Endothelial cell of umbilical vein (primary cell): ENCODE results near the gene PDSS2. TPM values are rescaled to one million over a fixed set of nuclear protein-coding genes. Genes with fewer than 3 reads are reported as not detected.

ENCODE experiments used
- BruUV-seq: library from RNA; stranded (reverse); fragments of 400-500 nt; replicated peaks from 2 replicates; lab custom pipeline; 2021; lab: Mats Ljungman, UMichigan
- CTCF ChIA-PET: fragments of 300-600, 350-600 bp; sonication (Branson Sonifier 250); formaldehyde crosslinking; loops from one replicate; lab custom pipeline; 2021; ENCODE audit warnings: antibody characterized with exemption, inconsistent platforms; lab: Charles Lee
- POLR2A ChIA-PET: fragments of 300-600, 350-600 bp; sonication (Branson Sonifier 250); formaldehyde crosslinking; loops from one replicate; lab custom pipeline; 2021; ENCODE audit warnings: antibody characterized with exemption, inconsistent platforms; lab: Charles Lee
- DNase-seq: peaks from one replicate; pipeline ENCODE4 v3.0.0-alpha.2; 2011; ENCODE audit warnings: low read depth, low spot score
- FAIRE-seq: peaks from 2 replicates; lab custom pipeline; 2011; peaks lifted over from hg19 to GRCh38; lab: Jason Lieb, UNC
- H2AFZ ChIP-seq: 2 replicates; pipeline ENCODE4 v1.6.0; 2012; ENCODE audit warnings: low read depth, low read length, control low read depth, inconsistent platforms
- H3K27ac ChIP-seq: 2 replicates; pipeline ENCODE4 v1.5.1; 2011; ENCODE audit warnings: low read depth, mild to moderate bottlenecking, control low read depth, low read length, moderate library complexity; ENCODE audit not compliant: insufficient read depth
- H3K27me3 ChIP-seq, 2 experiments: 2 replicates each; pipeline versions ENCODE4 v1.6.0 to v1.6.1; 2011; ENCODE audit warnings: low read length in 2 of 2, mixed read lengths in 1 of 2; ENCODE audit not compliant: control insufficient read depth in 2 of 2, insufficient read depth in 2 of 2
- H3K36me3 ChIP-seq, 2 experiments: 2 replicates in 1 of 2; 3 replicates in 1 of 2; pipeline ENCODE4 v1.5.1; 2011; ENCODE audit warnings: low read length in 2 of 2, mild to moderate bottlenecking in 1 of 2, moderate library complexity in 1 of 2; ENCODE audit not compliant: control insufficient read depth in 2 of 2, insufficient read depth in 2 of 2; ENCODE audit errors: extremely low read depth in 1 of 2
- H3K4me1 ChIP-seq: 3 replicates; pipeline ENCODE4 v1.5.1; 2011; ENCODE audit warnings: mild to moderate bottlenecking, low read length; ENCODE audit not compliant: control insufficient read depth, insufficient read depth; ENCODE audit errors: extremely low read depth
- H3K4me2 ChIP-seq: 2 replicates; pipeline ENCODE4 v1.6.1; 2011; ENCODE audit warnings: low read length, control low read depth, mixed read lengths; ENCODE audit not compliant: insufficient read depth
- H3K4me3 ChIP-seq, 3 experiments: fragments of 200-600 bp in 1 of 3; sonication (generic), shearing (Covaris generic) in 1 of 3; replicated peaks in 1 of 3; 2 replicates each; pipeline ENCODE4 v1.5.1; 2011 to 2016; ENCODE audit warnings: control low read depth in 3 of 3, low read length in 3 of 3, mild to moderate bottlenecking in 2 of 3, inconsistent platforms in 1 of 3, low read depth in 1 of 3, moderate library complexity in 1 of 3; ENCODE audit not compliant: insufficient read depth in 1 of 3
- H3K79me2 ChIP-seq: 2 replicates; pipeline ENCODE4 v1.6.0; 2012; ENCODE audit warnings: low read length, inconsistent platforms; ENCODE audit not compliant: control insufficient read depth, insufficient read depth
- H3K9ac ChIP-seq: replicated peaks from 2 replicates; pipeline ENCODE3; 2011; ENCODE audit warnings: low read length, control low read depth; ENCODE audit not compliant: insufficient read depth; ENCODE audit errors: extremely low read depth
- H3K9me1 ChIP-seq: replicated peaks from 3 replicates; pipeline ENCODE4 v1.6.0; 2011; ENCODE audit warnings: mild to moderate bottlenecking, low read length; ENCODE audit not compliant: control insufficient read depth, insufficient read depth; ENCODE audit errors: extremely low read depth
- H3K9me3 ChIP-seq: replicated peaks from 2 replicates; pipeline ENCODE4 v1.5.1; 2012; ENCODE audit warnings: low read length, inconsistent platforms; ENCODE audit not compliant: control insufficient read depth, insufficient read depth
- H4K20me1 ChIP-seq: replicated peaks from 2 replicates; pipeline ENCODE3; 2011; ENCODE audit warnings: mild to moderate bottlenecking, low read length; ENCODE audit not compliant: control insufficient read depth, insufficient read depth; ENCODE audit errors: extremely low read depth
- CTCF ChIP-seq, 2 donors: IDR thresholded peaks; 1 replicate in 1 of 2; 2 replicates in 1 of 2; pipeline ENCODE4 v1.5.1; 2011; ENCODE audit warnings: low read length in 2 of 2, mild to moderate bottlenecking in 2 of 2, moderate library complexity in 2 of 2, control low read depth in 1 of 2, inconsistent platforms in 1 of 2, low read depth in 1 of 2; ENCODE audit not compliant: insufficient read depth in 1 of 2; ENCODE audit errors: extremely low read depth in 1 of 2
- EZH2 ChIP-seq: IDR thresholded peaks from 2 replicates; pipeline ENCODE4 v1.6.1; 2012; ENCODE audit warnings: borderline replicate concordance, low read depth, mild to moderate bottlenecking, moderate library complexity, low read length, inconsistent platforms; ENCODE audit not compliant: severe bottlenecking
- FOS ChIP-seq: IDR thresholded peaks from 2 replicates; pipeline ENCODE4 v1.6.1; 2011; ENCODE audit warnings: mild to moderate bottlenecking, low read length, moderate library complexity, borderline replicate concordance; ENCODE audit not compliant: insufficient read depth
- JUN ChIP-seq: IDR thresholded peaks from 2 replicates; pipeline ENCODE4 v1.6.1; 2011; ENCODE audit warnings: borderline replicate concordance, low read depth; ENCODE audit not compliant: insufficient read length, insufficient read depth
- MAX ChIP-seq: IDR thresholded peaks from 2 replicates; pipeline ENCODE4 v1.6.1; 2011; ENCODE audit not compliant: insufficient read depth, insufficient read length
- POLR2AphosphoS5 ChIP-seq: IDR thresholded peaks from 2 replicates; pipeline ENCODE4 v1.6.1; 2012; ENCODE audit warnings: low read depth, mild to moderate bottlenecking, control low read depth, low read length, moderate library complexity; ENCODE audit not compliant: insufficient read depth
- dilution Hi-C: fragments of 300-500 bp; cut with MboI; formaldehyde crosslinking; loops from one replicate; pipeline ENCODE4 v1.15.0; 2019; ENCODE audit warnings: low sequenced_read_pairs; ENCODE audit not compliant: extremely low pct_ligation_motif_present
- intact Hi-C: fragments of 100-400 bp; cut with micrococcal nuclease; formaldehyde crosslinking; loops from one replicate; pipeline ENCODE4 v1.10.0; 2022
- polyA plus RNA-seq, 4 experiments: library from polyadenylated mRNA; depleted of rRNA in 3 of 4; stranded (reverse) in 3 of 4; unstranded in 1 of 4; fragments of >200 nt; gene quantifications; 2 replicates each; pipeline versions ENCODE4 v1.2.1 to v1.2.3, GENCODE V29; 2011 to 2012; ENCODE audit warnings: missing spikeins in 1 of 4
- total RNA-seq: library from RNA; stranded (reverse); gene quantifications from 2 replicates; pipeline ENCODE4 v1.2.3, GENCODE V29; 2021

Gene PDSS2
- total and polyA plus RNA-seq, 2 donors (not counting 3 experiments of a cell fraction or from before 2014, with no cell fraction given) = 7.6 to 9.3 TPM

GRCh38 chr6:107186047-107186446, 273.3 kb downstream of the PDSS2 start:
- DNase-seq (no peak), FAIRE-seq (no peak)
- H3K4me3 ChIP-seq = no peak overlapping the region
- POLR2A ChIA-PET = no interaction called here
- intact Hi-C loops (loop anchor here (5.0 kb wide), 1 partner anchor 471 kb away; no protein-coding TSS in a partner anchor), dilution Hi-C loops (no loop called here)
- H3K4me2 ChIP-seq = no peak overlapping the region
- CTCF ChIA-PET = interaction anchor here (0.6 to 1.2 kb wide), 7 partner anchors 34 to 662 kb away, joined by 3 to 6 read pairs (median 4); no protein-coding TSS in a partner anchor
- BruUV-seq = no TSS peak
- no peaks in the 10 kb centered on the region for H3K4me1 ChIP-seq
- no peaks in the 10 kb centered on the region for H3K79me2 ChIP-seq
- no peaks in the 10 kb centered on the region for H4K20me1 ChIP-seq
- no peaks in the 10 kb centered on the region for H3K36me3 ChIP-seq
- TF ChIP-seq EZH2 (no peak), MAX (no peak), CTCF (IDR thresholded peaks at IDR 0.05; ENCODE audit: extremely low read depth in 1 of 2, insufficient read depth in 1 of 2, low read depth in 1 of 2, low read length in 2 of 2) (no peak), POLR2AphosphoS5 (no peak), JUN (no peak), FOS (no peak)
- no peak overlapping the region for H3K9ac ChIP-seq
- H3K9me1 ChIP-seq = no peaks in the 10 kb centered on the region
- H3K27me3 ChIP-seq = no peaks in the 10 kb centered on the region
- no peaks in the 10 kb centered on the region for H3K9me3 ChIP-seq
- no peak overlapping the region for H3K27ac ChIP-seq
- no peak overlapping the region for H2AFZ ChIP-seq
